KBM-7 (cell line): ENCODE data around the gene KPNA4.
"Not testable (repeated sequence)": the region's sequence is repeated elsewhere in the genome, so short reads cannot be mapped to it uniquely, and the experiment has no call there.

ENCODE experiments used
- DNase-seq: peaks from one replicate; pipeline ENCODE4 v3.0.0-alpha.2; 2015
- in situ Hi-C: fragments of 300-500 bp; cut with MboI; formaldehyde crosslinking; loops from 2 replicates; pipeline ENCODE4 v1.14.3; 2020; ENCODE audit warnings: low sequenced_read_pairs, low pct_unique_long_range_greater_than_20kb, mixed read lengths

The KPNA4 gene

DNA sequence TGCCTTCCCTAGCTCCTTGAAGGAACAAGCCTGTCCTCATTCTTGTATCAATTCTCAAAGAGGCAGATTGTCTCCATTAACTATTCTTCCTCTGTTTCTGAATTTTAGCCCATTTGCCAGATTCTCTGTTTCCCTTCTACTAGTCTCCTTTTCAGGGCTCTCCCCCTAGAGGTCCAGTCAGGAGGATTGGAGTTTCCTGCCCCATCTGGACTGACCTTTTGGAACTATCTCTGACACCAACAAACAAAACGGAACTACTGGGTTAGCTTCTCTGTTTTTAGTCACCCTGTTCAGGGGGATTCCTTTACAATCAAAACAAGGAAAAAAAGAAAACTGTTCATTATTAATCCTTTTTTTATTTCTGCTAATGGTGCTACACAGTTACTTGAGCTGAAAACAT lies 10.2 kb upstream of the KPNA4 start:
- DNase-seq, result no peak
- in situ Hi-C loops, result no loop called here

DNA sequence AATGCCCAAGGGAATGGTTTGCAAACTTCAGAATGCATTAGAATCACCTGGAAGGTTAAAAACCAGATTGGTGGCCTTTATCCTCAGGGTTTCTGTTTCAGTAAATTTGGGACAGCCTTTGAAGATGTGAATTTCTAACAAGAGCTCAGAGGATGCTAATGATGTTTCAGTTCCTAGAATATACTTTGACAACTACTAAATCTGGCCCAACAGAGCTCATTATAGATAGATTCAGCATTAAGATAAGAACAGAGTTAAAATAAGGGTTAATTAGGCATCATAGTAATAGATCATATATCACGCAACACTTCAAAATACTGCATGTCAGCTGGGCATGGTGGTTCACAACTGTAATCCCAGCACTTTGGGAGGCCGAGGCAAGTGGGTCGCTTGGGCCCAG lies 9.3 kb upstream of the KPNA4 start:
- no peak for DNase-seq
- in situ Hi-C loops, result no loop called here

DNA sequence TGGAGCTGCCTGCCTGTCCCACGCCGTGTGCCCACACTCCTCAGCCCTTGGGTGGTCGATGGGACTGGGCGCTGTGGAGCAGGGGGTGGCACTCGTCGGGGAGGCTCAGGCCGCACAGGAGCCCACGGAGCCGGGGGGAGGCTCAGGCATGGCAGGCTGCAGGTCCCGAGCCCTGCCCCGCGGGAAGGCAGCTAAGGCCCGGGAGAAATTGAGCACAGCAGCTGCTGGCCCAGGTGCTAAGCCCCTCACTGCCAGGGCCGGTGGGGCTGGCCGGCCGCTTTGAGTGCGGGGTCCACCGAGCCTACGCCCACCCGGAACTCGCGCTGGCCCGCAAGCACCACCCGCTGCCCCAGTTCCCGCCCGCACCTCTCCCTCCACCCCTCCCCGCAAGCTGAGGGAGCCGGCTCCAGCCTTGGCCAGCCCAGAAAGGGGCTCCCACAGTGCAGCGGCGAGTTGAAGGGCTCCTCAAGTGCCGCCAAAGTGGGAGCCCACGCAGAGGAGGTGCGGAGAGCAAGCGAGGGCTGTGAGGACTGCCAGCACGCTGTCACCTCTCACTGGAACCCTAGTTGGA lies 8.7 kb upstream of the KPNA4 start:
- DNase-seq, in situ Hi-C loops: not testable (repeated sequence)

DNA sequence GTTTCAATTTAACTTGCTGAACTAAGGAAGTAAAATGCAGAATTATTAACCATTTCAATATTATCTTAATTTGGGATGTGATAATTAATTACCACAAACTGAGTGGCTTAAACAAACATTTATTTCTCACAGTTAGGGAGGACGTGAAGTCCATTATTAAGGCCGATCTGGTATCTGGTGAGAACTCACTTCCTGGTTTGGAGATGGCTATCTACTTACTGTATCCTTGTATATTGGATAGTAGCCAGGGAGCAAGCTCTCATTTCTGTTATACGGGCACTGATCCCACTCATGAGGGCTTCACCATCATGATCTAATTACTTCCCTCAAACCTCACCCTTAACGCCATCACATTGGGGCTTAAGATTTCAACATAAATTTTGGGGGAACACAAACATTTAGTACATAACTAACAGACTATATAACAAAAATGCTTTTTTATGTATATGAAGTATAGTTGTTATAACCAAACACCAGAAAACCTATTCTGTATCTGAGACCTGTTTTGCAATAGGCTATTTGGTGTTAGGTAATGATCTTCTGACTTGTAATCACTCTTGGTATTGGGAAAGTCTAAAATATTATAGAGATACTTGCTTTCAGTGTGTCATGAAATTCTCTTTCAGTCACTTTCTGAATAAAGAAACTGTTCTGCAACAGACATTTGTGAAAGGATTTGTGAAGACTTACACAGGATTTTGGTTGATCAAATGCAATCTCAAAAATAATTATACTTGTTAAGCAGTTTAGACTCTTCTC lies 4.7 kb upstream of the KPNA4 start:
- in situ Hi-C loops, result no loop called here
- DNase-seq, result no peak

DNA sequence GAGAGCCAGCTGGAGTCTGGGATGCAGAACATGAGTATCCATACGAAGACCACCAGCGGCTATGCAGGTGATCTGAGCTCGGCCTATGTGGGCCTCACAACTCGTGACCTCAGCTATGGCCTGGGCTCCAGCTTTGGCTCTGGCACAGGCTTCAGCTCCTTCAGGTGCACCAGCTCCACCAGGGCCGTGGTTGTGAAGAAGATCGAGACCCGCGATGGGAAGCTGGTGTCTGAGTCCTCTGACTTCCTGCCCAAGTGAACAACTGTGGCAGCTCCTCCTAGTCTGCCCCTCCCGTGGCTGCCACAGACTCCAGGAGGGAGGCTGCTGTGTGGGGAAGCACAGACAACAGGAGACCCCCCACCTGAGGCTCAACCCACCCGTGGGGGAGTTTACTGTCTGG lies 3.6 kb upstream of the KPNA4 start:
- DNase-seq, result peak; percentile 18
- in situ Hi-C loops, result no loop called here

DNA sequence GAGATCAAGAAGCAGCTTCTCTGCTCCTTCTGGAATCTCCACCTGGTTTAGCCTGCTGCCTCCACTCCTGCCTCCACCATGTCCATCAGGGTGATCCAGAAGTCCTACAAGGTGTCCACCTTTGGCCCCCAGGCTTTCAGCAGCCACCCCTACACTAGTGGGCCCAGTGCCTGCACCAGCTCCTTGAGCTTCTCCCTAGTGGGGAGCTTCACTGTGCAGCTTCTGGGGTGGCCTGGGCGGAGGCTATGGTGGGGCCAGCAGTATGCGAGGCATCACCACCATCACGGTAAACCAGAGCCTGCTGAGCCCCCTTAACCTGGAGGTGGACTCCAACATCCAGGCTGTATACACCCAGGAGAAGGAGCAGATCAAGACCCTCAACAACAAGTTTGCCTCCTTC lies 2.4 kb upstream of the KPNA4 start:
- no peak for DNase-seq
- in situ Hi-C loops, result no loop called here

DNA sequence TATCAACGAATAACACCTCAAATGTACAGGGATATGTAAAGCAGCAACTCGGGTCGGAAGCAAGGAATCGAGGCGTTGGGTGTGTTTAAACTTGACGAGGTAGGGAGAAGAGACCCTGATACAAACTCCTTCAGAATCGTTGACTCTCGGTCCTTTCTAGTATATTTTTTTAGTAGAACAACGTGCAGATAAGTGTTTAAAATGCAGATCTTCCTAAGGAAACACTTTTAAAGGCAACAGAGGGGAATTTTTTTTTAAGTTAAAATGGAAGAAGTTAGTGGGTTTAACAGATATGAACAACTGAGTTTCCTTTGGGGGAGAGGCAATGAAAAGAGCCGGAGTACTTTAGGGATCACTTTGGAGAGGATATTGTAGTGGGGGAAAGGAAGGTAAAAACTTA lies 1.1 kb upstream of the KPNA4 start:
- in situ Hi-C loops, result no loop called here
- no peak for DNase-seq

DNA sequence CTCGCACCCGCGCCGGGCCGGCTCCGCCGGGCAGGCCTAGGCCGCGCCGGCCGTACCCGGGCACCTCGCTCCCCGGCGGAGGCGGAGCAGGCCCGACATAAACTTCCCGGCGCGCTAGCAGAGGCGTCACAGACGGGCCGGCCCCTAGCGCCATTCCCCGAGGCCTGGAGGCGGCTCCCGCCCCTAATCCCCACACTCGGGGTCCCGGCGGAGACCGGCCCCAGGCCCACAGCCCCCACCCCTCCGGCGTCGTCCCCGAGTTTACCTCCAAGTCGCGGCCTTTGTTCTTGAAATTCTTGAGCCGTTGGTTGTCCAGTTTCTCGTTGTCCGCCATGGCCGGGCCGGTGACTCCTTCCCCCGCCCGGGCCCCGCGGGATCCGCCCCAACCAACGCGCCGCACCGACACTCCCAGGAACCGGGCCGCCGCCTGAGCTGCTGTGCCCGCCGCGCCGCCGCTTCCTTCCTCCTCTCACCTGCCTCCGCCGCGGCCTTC lies 376 bp downstream of the KPNA4 start:
- in situ Hi-C loops, result no loop called here

DNA sequence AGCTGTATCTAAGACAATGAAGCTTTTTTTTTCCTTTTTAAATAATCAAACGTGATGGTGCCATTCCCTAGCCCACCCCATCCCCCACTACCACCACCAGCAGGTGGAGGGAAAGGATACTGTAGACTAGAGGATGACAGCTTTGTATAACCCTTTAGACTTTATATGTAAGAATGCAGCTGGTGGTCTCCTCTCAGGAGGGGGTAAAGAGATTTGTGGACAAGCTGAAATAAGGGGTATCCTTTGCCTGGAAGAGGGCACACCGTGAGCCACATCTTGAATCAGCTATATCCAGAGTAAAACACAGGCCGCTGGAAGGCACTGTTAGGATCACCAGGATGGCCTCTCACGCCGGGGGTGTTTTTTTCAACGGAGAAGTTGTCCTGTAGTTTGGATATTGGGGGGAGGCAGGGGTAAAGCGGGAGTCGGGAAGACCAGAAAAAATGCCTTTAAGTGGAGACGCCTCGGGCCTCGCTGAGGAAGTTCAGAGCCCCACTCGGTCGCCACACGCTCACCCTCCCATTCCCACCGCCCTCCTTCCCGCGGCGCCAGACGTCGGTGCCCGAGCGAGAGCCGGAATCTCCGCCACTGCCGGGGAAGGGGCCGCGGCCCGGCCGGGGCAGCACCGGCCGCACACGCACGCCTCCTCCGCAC lies 986 bp downstream of the KPNA4 start:
- in situ Hi-C loops, result no loop called here
- DNase-seq, result peak; percentile 45

More for the DNA sequence above, 376 bp downstream of the KPNA4 start:
- no peak for DNase-seq

DNA sequence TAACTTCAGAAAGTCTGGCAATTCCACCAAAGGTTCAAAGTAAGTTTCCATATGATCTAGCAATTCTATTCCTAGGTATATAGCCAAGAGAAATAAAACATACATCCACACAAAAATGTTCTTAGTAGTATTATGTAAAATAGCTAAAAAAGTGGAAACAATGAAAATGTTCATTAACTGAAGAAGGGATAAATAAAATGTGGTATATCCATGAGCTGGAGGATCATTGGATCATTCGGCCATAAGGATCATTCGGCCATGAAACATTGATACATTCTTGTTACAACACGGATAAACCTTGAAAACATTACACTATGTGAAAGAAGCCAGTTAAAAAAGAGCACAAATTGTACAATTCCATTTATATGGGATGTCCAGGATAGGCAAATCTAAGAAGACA lies 2.4 kb downstream of the KPNA4 start:
- DNase-seq, result no peak
- in situ Hi-C loops, result no loop called here

DNA sequence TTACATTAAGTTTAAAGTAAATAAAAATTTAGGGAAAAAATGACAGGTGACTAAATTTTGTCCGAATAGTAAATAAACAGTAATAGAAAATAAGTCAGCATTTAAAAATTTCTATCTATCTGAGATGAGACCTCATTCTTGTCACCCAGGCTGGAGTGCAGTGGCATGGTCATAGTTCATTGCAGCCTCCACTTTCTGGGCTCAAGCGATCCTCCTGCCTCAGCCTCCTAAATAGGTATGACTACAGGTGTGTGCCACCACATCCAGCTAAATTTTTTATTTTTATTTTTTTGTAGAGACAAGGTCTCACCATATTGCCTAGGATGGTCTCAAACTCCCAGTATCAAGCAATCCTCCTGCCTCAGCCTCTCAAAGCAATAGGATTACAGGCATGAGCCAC lies 7.8 kb downstream of the KPNA4 start:
- in situ Hi-C loops, result no loop called here
- DNase-seq, result no peak

DNA sequence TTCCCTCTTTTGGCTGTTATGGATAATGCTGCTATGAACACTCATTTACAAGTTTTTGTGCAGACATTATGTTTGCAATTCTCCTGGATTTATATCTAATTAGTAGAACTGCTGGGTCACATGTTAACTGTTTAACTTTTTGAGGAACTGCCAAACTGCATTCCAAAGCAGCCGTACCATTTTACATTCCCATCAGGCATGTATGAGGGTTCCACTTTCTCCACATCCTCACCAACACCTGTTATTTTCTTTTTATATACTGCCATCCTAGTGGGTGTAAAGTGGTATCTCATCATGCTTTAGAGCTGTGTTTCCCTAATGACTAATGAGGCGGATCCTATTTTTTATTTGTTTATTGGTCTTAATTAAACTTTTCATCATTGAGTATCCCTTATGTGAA lies 9.2 kb downstream of the KPNA4 start:
- in situ Hi-C loops, result no loop called here
- DNase-seq, result no peak

DNA sequence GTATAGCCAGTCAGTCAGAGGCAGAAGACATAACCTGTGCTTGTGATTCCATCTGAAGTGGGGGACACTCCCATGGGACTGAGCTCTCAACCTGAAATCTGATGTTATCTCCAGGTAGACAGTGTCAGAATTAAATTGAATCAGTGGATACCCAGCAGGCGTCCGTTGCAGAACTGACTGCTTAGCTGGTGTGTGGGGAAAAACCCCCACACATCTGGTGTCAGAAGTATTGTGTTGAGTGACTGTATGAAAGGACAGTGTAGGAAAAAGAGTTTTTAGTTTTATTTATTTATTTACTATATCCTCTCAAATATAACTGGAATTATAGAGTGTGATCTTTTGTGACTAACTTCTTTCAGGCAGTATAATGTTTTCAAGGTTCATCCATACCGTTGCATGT lies 10.4 kb downstream of the KPNA4 start:
- no peak for DNase-seq
- in situ Hi-C loops, result no loop called here

DNA sequence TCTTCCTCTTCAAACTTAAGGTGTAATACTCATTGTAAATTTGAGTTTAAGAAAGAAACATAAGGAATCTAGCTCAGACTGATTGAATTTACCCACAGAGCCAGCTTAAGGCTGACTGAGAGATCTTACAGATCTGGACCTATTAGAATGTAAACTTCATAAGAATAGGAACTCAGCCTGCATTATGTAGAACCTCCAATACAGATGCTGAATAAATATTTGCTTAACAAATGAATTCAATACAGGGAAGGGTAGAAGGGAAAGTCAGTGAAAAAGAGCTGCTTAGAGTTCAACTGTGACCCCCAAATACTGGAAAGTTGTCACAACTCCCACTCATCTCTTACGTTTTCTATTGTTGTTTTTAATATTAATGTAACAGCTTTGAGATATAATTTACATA lies 11.5 kb downstream of the KPNA4 start:
- in situ Hi-C loops, result no loop called here

DNA sequence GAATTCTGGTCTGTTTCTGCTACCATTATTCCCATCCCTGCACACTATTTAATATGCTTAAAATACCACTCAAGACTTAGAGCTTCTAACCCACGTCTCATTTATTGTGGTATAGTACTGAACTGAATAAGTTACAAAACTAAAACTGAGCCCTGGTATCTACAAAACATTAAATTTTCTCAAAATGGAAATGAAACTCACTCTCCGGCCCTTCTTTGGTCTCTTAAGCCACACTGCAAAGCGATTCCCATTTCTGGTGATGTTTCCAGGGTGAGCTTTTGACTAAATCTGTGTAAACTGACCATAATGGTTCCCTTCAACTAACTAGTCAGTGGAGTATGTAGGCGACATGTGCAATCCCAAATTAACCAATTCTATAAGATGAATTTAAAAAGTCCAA lies 18.6 kb downstream of the KPNA4 start:
- in situ Hi-C loops, result no loop called here
- no peak for DNase-seq

More for the DNA sequence above, 11.5 kb downstream of the KPNA4 start:
- DNase-seq, result no peak

DNA sequence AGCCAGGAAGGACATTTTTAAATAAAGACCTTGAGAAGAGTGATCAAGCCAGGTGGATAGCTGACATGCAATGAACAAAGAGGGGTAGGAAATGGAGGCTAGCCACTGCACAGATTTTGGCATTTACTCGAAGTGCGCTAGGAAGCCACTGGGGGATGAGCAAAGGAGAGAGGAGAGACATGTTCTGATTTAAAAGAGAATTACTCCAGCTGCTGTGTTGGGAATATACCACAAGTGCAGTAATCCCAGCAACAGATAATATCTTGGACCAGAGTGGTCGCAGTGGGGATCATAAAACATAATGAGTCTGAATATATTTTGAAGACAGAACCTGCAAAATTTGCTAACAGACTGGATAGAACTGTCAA lies 19.9 kb downstream of the KPNA4 start:
- no peak for DNase-seq
- in situ Hi-C loops, result no loop called here

DNA sequence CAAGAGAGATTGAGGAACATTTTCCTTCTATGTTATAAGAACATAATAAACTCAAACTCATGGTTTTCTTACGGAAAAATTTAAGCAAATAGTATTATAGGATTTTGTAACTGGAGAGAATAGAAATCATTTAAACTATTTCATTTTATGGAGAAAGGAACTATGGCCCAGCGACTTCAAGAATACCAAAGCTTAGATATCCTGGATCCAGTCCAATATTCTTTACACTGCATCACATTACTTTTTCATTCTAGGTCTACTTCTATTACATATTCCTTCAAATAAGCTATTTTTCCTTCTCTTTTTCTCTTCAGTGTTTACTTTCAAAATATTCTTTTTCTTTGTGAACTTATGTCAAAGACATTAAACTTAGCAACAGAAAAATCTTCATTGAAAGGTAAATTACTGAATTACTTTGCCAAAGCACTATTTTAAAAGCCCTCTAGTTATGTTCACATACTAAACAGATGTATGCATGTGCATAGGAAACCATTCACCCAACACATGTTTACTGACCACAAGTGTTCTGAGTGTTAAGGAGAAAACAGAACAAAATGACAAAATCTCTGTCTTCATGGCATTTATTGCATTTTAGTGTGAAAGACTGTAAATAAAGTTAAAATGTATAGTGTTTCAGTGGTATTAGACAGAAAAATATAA lies 20.4 kb downstream of the KPNA4 start:
- no peak for DNase-seq
- in situ Hi-C loops, result no loop called here

DNA sequence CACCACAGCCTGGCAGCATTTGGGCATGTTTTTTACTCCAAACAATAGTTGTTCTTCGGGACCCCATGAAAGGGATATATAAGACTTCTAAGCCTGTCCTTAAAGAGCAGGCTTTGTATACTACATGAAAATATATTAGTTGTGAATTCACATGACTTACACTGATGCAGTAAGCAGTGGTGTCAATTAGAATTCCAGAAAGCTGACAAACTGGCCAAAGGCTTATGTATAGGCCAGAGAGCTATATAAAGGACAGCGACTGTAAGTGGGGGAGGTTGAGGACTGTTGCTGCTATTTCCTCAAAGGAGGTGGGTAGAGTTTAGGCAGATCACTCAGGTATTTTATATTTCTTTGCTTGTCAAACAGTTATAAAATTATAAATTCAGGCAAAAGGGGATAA lies 24.8 kb downstream of the KPNA4 start:
- in situ Hi-C loops, result no loop called here
- no peak for DNase-seq

DNA sequence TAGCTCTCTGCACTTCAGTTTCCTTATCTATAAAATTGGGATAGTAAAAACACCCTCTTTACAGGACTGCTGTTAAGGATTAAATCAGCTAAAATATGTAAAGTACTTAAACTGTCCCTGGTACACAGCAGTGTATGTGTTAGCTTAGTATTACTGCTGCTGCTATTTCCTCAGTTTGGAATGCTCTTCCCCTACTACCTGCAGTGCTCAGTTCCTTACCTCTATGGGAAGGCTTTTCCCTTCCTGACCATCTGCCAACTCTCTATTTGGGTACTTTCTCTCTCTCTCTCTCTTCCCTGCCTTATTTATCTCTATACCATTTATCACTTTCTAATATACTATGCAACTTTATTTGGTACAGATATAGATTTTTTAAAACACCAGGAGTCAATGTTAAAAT lies 26.5 kb downstream of the KPNA4 start:
- in situ Hi-C loops, result no loop called here
- no peak for DNase-seq

DNA sequence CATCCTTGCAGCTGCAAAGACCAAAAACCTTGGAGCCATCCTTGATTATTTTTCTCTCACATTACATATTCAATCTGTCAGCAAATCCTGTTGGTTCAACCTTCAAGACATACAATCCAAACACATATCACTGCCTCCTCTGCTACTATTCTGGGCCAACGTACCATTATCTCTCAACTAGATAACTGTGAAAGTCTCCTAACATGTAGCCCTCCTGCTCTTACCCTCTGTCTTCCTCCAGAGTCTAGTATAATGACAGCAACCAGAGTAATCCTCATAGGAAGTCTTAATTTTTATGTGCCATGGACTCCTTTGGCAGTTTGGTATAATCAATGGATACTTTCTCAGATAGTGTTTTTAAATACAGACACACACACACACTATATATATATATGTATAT lies 27.6 kb downstream of the KPNA4 start:
- in situ Hi-C loops, result no loop called here
- no peak for DNase-seq
